ENCODE measurements around the gene C1orf159. TPM values are rescaled to one million over a fixed set of nuclear protein-coding genes. Genes with fewer than 3 reads are reported as not detected.

The C1orf159 gene
- total RNA-seq, 2 donors from 2014 or later: 8.8 to 13.2 TPM

- Histone ChIP-seq H3K27ac (no peak overlapping the region), H3K27me3 (no peaks in the 10 kb centered on the region), H3K4me3 (no peak overlapping the region), H3K4me1 (peaks cover 49% of the 10 kb centered on the region), H3K36me3 (replicated peaks in 1 of 2; ENCODE audit: insufficient read depth in 1 of 2, low read depth in 2 of 2) (no peaks in the 10 kb centered on the region), H3K9me3 (no peaks in the 10 kb centered on the region)
- 90 to 96% methylated on average over 17 to 19 of the region's 19 CpGs for WGBS, 2 donors
- TF ChIP-seq POLR2A (IDR thresholded peaks at IDR 0.05) (no peak), CTCF (IDR thresholded peaks at IDR 0.05) (no peak)
- no peak for DNase-seq
- no peak for ATAC-seq
- intact Hi-C loops (cut with DNase I): loop anchor here (10.0 kb wide), 1 partner anchor 259 kb away; no protein-coding TSS in a partner anchor
Measured at GRCh38 chr1:1035291-1035943, 80.5 kb downstream of the C1orf159 start.

GRCh38 chr1:1034439-1034781 is 81.5 kb downstream of the C1orf159 start:
- no peak for TF ChIP-seq POLR2A (IDR thresholded peaks at IDR 0.05)
- TF ChIP-seq CTCF (IDR thresholded peaks at IDR 0.05): no peak
- H3K27ac ChIP-seq: no peak overlapping the region
- H3K4me3 ChIP-seq: no peak overlapping the region
- DNase-seq (no peak), ATAC-seq (no peak)
- intact Hi-C loops (cut with DNase I): loop anchor here (10.0 kb wide), 1 partner anchor 260 kb away; no protein-coding TSS in a partner anchor
- no peaks in the 10 kb centered on the region for H3K27me3 ChIP-seq
- H3K9me3 ChIP-seq: no peaks in the 10 kb centered on the region
- 79% methylated on average over 17 of the region's 30 CpGs; no CpG with 5 or more reads in 1 of the 2 donors for WGBS, 2 donors
- H3K4me1 ChIP-seq: peaks cover 39% of the 10 kb centered on the region
- no peaks in the 10 kb centered on the region for H3K36me3 ChIP-seq (replicated peaks in 1 of 2; ENCODE audit: insufficient read depth in 1 of 2, low read depth in 2 of 2)

DNA sequence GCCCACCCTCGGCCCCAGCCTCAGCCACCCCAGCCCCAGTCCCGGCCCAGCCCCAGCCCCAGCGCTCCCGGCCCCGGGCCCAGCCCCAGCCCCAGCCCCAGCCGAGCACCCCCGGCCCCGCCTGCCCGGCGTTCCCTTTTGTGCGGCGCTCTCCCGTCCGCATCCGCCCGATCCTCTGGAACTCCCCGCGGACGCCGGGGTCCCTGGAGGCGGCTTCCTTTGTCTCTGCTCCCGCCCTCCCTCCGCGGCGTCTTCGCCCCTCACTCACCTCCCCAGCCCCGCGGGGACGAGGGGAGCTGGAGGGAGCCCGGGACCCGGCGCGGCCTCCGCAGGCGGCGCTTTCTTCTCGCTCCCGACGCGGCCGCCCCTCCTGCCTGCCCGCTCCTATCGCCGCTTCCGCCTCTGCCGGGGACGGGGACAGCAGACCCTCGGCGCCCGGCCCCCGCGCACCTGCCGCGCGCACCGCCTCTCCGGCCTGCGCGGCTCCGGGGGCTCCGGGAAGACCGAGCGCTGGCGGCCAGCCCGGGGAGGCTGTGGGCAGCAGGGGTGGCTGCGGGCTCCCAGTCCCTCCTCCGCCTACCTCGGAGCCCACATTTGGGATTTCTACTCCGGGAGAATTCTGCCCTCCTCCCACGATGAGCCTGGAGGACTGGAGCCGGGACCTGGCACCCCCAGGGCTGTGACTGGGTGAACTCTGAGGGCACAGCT is 82.0 kb downstream of the C1orf159 start:
- no peak for DNase-seq
- no peak for ATAC-seq
- TF ChIP-seq POLR2A (IDR thresholded peaks at IDR 0.05): no peak
- no peak for TF ChIP-seq CTCF (IDR thresholded peaks at IDR 0.05)
- intact Hi-C loops (cut with DNase I): loop anchor here (10.0 kb wide), 1 partner anchor 261 kb away; no protein-coding TSS in a partner anchor
- no peaks in the 10 kb centered on the region for H3K9me3 ChIP-seq
- H3K4me3 ChIP-seq: no peak overlapping the region
- WGBS, 2 donors: 33 to 42% methylated on average over 47 to 56 of the region's 71 CpGs
- H3K36me3 ChIP-seq (replicated peaks in 1 of 2; ENCODE audit: insufficient read depth in 1 of 2, low read depth in 2 of 2): no peaks in the 10 kb centered on the region
- H3K27ac ChIP-seq: no peak overlapping the region
- H3K4me1 ChIP-seq: peaks cover 39% of the 10 kb centered on the region
- H3K27me3 ChIP-seq: no peaks in the 10 kb centered on the region

DNA sequence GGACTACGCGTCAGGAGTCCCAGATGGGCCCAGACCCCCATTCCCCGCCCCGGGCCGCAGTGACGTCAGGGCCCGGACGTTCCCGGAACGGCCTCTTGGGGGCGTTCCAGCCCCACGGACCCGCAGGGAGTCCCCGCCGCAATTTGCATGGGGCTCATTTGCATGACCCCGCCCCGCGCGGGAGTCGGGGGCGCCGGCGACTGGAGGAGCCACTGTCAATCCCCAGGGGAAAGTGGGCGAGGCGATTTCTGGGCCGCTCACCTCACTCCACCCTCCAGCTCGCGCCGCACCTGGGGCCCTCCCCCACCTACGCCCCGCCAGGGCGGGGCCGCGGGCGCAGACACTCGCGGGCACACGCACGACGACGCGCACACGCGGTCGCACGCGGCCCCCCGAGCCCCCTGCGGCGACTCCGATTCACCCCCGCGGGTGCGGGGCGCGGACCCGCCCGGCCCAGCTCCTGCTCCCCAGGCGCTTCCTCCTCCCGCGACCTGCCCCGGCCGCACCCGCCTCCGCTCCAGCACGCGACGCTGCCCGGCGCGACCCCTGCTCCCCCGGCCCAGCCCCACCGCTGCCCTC is 82.8 kb downstream of the C1orf159 start:
- ATAC-seq (peak; percentile 91), DNase-seq (peak; percentile 89 to 94 (median 92))
- 7 to 19% methylated on average over 15 to 59 of the region's 73 CpGs for WGBS, 2 donors
- TF ChIP-seq POLR2A (IDR thresholded peaks at IDR 0.05) (no peak), CTCF (IDR thresholded peaks at IDR 0.05) (peak; percentile 44 to 90 (median 75))
- Histone ChIP-seq H3K4me1 (peaks cover 39% of the 10 kb centered on the region), H3K27me3 (no peaks in the 10 kb centered on the region), H3K4me3 (no peak overlapping the region), H3K27ac (peak overlapping the region in 2 of 4 donors; percentile 23 to 38), H3K36me3 (replicated peaks in 1 of 2; ENCODE audit: insufficient read depth in 1 of 2, low read depth in 2 of 2) (no peaks in the 10 kb centered on the region), H3K9me3 (no peaks in the 10 kb centered on the region)
- intact Hi-C loops (cut with DNase I): loop anchor here (10.0 kb wide), 1 partner anchor 262 kb away; no protein-coding TSS in a partner anchor
